HepG2 (cell line): Measurements from ENCODE around the gene UTP11. TPM values are rescaled to one million over a fixed set of nuclear protein-coding genes. Genes with fewer than 3 reads are reported as not detected.
"Not testable (repeated sequence)": the region's sequence is repeated elsewhere in the genome, so short reads cannot be mapped to it uniquely, and the experiment has no call there.

Source experiments
- ATAC-seq: fragments of 200-7000 bp; cut with Tn5 transposase; 3 replicates; pipeline ENCODE4 v1.9.1; 2020; ENCODE audit warnings: mild to moderate bottlenecking, moderate library complexity
- BruUV-seq: library from RNA; stranded (reverse); fragments of 400-500 nt; replicated peaks from 2 replicates; lab custom pipeline; 2021; lab: Mats Ljungman, UMichigan
- CTCF ChIA-PET: fragments of 300-600 bp; formaldehyde crosslinking; extraction: SDS; loops from one replicate; lab custom pipeline; 2021; ENCODE audit warnings: low total read pairs, inconsistent platforms, low intra/inter-chr PET ratio; lab: Yijun Ruan, JAX
- POLR2A ChIA-PET: fragments of 350-600 bp; sonication (Branson Sonifier 250); formaldehyde crosslinking; loops from one replicate; lab custom pipeline; 2020; ENCODE audit warnings: antibody characterized with exemption, inconsistent platforms; lab: Yijun Ruan, JAX
- DNase-seq: peaks from one replicate; pipeline ENCODE4 v3.0.0-alpha.2; 2015; ENCODE audit warnings: low spot score
- FAIRE-seq: peaks from 3 replicates; lab custom pipeline; 2011; peaks lifted over from hg19 to GRCh38; lab: Jason Lieb, UNC
- H2AFZ ChIP-seq: one replicate; pipeline ENCODE4 v1.6.1; 2011; ENCODE audit warnings: low read length, inconsistent platforms
- H3K27ac ChIP-seq: fragments of 300-600 bp; 3 replicates; pipeline ENCODE4 v1.8.0; 2011; ENCODE audit warnings: mixed run types, mild to moderate bottlenecking, mixed read lengths, low read length, inconsistent platforms; ENCODE audit not compliant: insufficient read depth; ENCODE audit errors: extremely low read length
- H3K27me3 ChIP-seq, 2 experiments: fragments of 200-600 bp in 1 of 2; 2 replicates in 1 of 2; 3 replicates in 1 of 2; pipeline versions ENCODE4 v1.6.0 to v1.8.0; 2011; ENCODE audit warnings: low read length in 2 of 2, mild to moderate bottlenecking in 2 of 2, moderate library complexity in 2 of 2, inconsistent platforms in 1 of 2; ENCODE audit not compliant: insufficient read depth in 2 of 2, control insufficient read depth in 1 of 2
- H3K36me3 ChIP-seq, 2 experiments: fragments of 200-600 bp in 1 of 2; replicated peaks in 1 of 2; 2 replicates in 1 of 2; 3 replicates in 1 of 2; pipeline versions ENCODE4 v1.5.1 to v1.8.0; 2011; ENCODE audit warnings: low read length in 2 of 2, inconsistent platforms in 1 of 2; ENCODE audit not compliant: insufficient read depth in 2 of 2, control insufficient read depth in 1 of 2
- H3K4me1 ChIP-seq: 2 replicates; pipeline ENCODE4 v1.5.1; 2012; ENCODE audit warnings: low read length, inconsistent platforms; ENCODE audit not compliant: insufficient read depth
- H3K4me2 ChIP-seq: 2 replicates; pipeline ENCODE4 v1.6.0; 2011; ENCODE audit warnings: low read depth, low read length, inconsistent platforms
- H3K4me3 ChIP-seq, 3 experiments: fragments of 200-600 bp in 1 of 3; sonication (generic), shearing (Covaris generic) in 1 of 3; replicated peaks in 1 of 3; 2 replicates each; pipeline ENCODE4 v1.5.1; 2011 to 2016; ENCODE audit warnings: low read length in 3 of 3, inconsistent platforms in 2 of 3, low read depth in 2 of 3, mild to moderate bottlenecking in 2 of 3, control low read depth in 1 of 3, mixed read lengths in 1 of 3; ENCODE audit not compliant: insufficient read depth in 1 of 3
- H3K79me2 ChIP-seq: one replicate; pipeline ENCODE4 v1.6.1; 2011; ENCODE audit warnings: low read length, inconsistent platforms; ENCODE audit not compliant: insufficient read depth
- H3K9ac ChIP-seq: 2 replicates; pipeline ENCODE4 v1.6.0; 2011; ENCODE audit warnings: mild to moderate bottlenecking, low read depth, low read length, inconsistent platforms; ENCODE audit not compliant: insufficient read depth
- H3K9me3 ChIP-seq: 2 replicates; pipeline ENCODE4 v1.5.1; 2012; ENCODE audit warnings: mild to moderate bottlenecking, low read length
- H4K20me1 ChIP-seq: 2 replicates; pipeline ENCODE4 v1.6.0; 2011; ENCODE audit warnings: inconsistent platforms, mild to moderate bottlenecking, low read length, moderate library complexity; ENCODE audit not compliant: insufficient read depth
- ZNF780A ChIP-seq: sonication (generic); formaldehyde crosslinking; IDR thresholded peaks from 2 replicates; pipeline ENCODE4 v1.8.0; 2022; ENCODE audit warnings: mild to moderate bottlenecking, missing genetic modification reagents, moderate library complexity
- ZNF891 ChIP-seq: sonication (generic); formaldehyde crosslinking; IDR thresholded peaks from 2 replicates; pipeline ENCODE4 v1.5.0; 2020; ENCODE audit warnings: mild to moderate bottlenecking, missing genetic modification reagents
- ZSCAN25 ChIP-seq: sonication (generic); formaldehyde crosslinking; IDR thresholded peaks from 2 replicates; pipeline ENCODE4 v1.8.0; 2022; ENCODE audit warnings: mild to moderate bottlenecking, missing genetic modification reagents
- WGBS: methylation state at CpG from one replicate; pipeline ENCODE4 v1.1.6; 2017; ENCODE audit warnings: low lambda C conversion rate; 5-methylcytosine and 5-hydroxymethylcytosine counted together
- in situ Hi-C: cut with HindIII; loops from 2 replicates; pipeline ENCODE4 v1.10.0; 2017; ENCODE audit warnings: low pct_unique_long_range_greater_than_20kb; ENCODE audit not compliant: extremely low pct_ligation_motif_present
- intact Hi-C: fragments of 100-400 bp; cut with micrococcal nuclease; formaldehyde crosslinking; loops from one replicate; pipeline ENCODE4 v1.10.0; 2022; ENCODE audit not compliant: unreplicated experiment
- polyA plus RNA-seq, 8 experiments: library from polyadenylated mRNA; depleted of rRNA in 3 of 8; stranded (reverse) in 7 of 8; unstranded in 1 of 8; fragments of >200 nt; fragmentation: Illumina TruSeq in 4 of 8; extraction: Trizol in 4 of 8; gene quantifications; 2 replicates each; pipeline versions ENCODE4 v1.2.1 to v1.2.3, GENCODE V29; 2011 to 2016; ENCODE audit warnings: low read depth in 4 of 8, missing spikeins in 1 of 8, mixed read lengths in 1 of 8; ENCODE audit not compliant: insufficient read depth in 1 of 8
- total RNA-seq, 5 experiments: library from RNA; depleted of rRNA; stranded (reverse); fragments of >200 nt; fragmentation: Illumina TruSeq; extraction: Trizol; gene quantifications; 2 replicates each; pipeline ENCODE4 v1.2.3, GENCODE V29; 2016; ENCODE audit warnings: low read depth in 1 of 5

Gene UTP11
- total and polyA plus RNA-seq, 2 of the 13 experiments (the other 11 are each of a cell fraction or from before 2014, with no cell fraction given), result 13.5 to 44.8 TPM

- WGBS, result 83% methylated on average over 2 of the region's 2 CpGs
- H3K4me3 ChIP-seq, intact Hi-C loops, BruUV-seq, H3K79me2 ChIP-seq, H3K27ac ChIP-seq, H3K4me2 ChIP-seq, POLR2A ChIA-PET, ATAC-seq, DNase-seq, FAIRE-seq, H3K27me3 ChIP-seq, H2AFZ ChIP-seq, H4K20me1 ChIP-seq, H3K9ac ChIP-seq, CTCF ChIA-PET, H3K9me3 ChIP-seq, H3K36me3 ChIP-seq: not testable (repeated sequence)
- H3K4me1 ChIP-seq, result peaks cover 25% of the 10 kb centered on the region
- in situ Hi-C loops, result loop anchor here (10.0 kb wide), 1 partner anchor 552 kb away; no protein-coding TSS in a partner anchor
Observed at GRCh38 chr1:38032992-38033391, 20.5 kb downstream of the UTP11 start.

DNA sequence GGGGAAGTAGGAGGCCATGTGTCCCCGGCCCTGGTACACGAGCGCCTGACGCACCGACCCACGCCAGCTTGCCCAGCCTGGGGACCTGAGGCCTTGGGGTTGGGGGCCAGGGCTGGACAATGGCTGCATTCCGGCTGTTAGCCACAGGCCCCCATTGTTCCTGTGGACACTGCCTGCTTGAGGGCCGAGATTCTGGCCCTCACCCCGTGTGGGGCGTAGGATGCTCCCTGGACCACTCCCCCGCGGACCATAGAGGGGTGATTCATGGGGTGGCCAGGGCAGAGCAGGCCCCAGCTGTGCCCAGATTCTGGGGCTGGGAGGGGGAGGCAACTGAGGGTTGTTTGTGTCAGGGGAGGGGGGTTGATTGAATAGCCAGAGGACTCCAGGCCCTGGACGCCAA lies 22.3 kb downstream of the UTP11 start:
- ATAC-seq (no peak), DNase-seq (no peak), FAIRE-seq (no peak)
- no peak overlapping the region for H2AFZ ChIP-seq
- H3K4me1 ChIP-seq, result peaks cover 21% of the 10 kb centered on the region
- H3K4me3 ChIP-seq, result no peak overlapping the region
- H3K27me3 ChIP-seq, result 0 out of 5 replicates have a peak, but pooled peaks cover 0 to 9% of the 10 kb centered on the region in 2 experiments
- 0% methylated on average over 2 of the region's 13 CpGs for WGBS
- ChIA-PET CTCF (no interaction called here), POLR2A (no interaction called here)
- H3K79me2 ChIP-seq, result no peaks in the 10 kb centered on the region
- intact Hi-C loops (loop anchor here (5.0 kb wide), 2 partner anchors 367 to 802 kb away; no protein-coding TSS in a partner anchor), in situ Hi-C loops (loop anchor here (10.0 kb wide), 1 partner anchor 550 kb away; no protein-coding TSS in a partner anchor)
- H4K20me1 ChIP-seq, result no peaks in the 10 kb centered on the region
- TF ChIP-seq ZNF891 (CRISPR knock-in tag) (no peak), ZSCAN25 (CRISPR knock-in tag) (no peak), ZNF780A (no peak)
- BruUV-seq, result no TSS peak
- H3K4me2 ChIP-seq, result no peak overlapping the region
- no peak overlapping the region for H3K27ac ChIP-seq
- no peaks in the 10 kb centered on the region for H3K36me3 ChIP-seq
- H3K9ac ChIP-seq, result no peak overlapping the region
- no peaks in the 10 kb centered on the region for H3K9me3 ChIP-seq
